GM20000 (cell line): Measurements from ENCODE around the gene CEP78.

Source experiments
- DNase-seq: peaks from one replicate; pipeline ENCODE4 v3.0.0; 2012; ENCODE audit warnings: low spot score
- TF ChIP-seq, protein P1 (sequence below): IDR thresholded peaks from 2 replicates; pipeline ENCODE4 v1.5.1; 2012; ENCODE audit warnings: mild to moderate bottlenecking, control low read depth; ENCODE audit errors: extremely low read depth, missing control alignments

Gene CEP78

DNA sequence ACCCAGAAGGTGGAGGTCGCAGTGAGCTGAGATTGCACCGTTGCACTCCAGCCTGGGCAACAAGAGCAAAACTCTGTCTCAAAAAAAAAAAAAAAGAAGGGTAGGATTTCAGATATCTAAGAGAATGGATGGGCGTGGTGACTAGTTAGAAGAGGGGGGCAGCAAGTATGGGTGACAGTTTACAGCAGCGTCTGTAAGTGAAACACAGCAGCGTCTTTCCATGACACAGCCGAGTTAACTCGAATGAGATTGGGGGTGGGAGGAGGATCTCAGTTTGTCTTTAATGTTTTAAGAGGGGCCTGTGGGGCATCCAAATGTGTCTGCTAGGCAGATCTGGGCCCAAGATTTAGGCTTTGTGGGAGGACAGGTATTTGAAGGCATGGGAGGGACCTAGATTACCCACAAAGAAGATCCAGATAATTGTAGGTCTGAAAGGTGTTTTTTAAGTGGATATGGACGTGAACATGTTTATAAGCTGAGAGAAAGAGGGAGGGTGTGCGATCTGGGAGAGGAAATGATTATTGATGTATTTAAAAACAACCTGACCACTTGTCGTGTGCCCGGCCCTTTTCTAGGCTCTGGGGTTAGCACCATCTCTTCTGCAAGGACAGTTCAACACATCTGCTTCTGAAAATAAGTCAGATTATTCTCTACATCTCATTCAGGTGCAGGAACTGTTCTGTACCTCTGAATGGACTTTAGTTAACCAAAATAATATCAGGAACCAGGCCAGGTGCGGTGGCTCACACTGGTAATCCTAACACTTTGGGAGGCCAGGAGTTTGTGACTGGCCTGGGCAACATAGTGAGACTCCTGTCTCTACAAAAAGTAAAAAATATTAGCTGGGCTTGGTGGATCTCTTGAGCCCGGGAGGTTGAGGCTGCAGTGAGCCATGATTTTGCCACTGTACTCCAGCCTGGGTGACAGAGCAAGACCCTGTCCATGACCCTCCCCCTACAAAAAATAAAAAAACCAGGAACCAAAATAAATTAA is 2.5 kb downstream of the CEP78 start:
- TF ChIP-seq, protein P1, sequence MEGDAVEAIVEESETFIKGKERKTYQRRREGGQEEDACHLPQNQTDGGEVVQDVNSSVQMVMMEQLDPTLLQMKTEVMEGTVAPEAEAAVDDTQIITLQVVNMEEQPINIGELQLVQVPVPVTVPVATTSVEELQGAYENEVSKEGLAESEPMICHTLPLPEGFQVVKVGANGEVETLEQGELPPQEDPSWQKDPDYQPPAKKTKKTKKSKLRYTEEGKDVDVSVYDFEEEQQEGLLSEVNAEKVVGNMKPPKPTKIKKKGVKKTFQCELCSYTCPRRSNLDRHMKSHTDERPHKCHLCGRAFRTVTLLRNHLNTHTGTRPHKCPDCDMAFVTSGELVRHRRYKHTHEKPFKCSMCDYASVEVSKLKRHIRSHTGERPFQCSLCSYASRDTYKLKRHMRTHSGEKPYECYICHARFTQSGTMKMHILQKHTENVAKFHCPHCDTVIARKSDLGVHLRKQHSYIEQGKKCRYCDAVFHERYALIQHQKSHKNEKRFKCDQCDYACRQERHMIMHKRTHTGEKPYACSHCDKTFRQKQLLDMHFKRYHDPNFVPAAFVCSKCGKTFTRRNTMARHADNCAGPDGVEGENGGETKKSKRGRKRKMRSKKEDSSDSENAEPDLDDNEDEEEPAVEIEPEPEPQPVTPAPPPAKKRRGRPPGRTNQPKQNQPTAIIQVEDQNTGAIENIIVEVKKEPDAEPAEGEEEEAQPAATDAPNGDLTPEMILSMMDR: no peak
- no peak for DNase-seq

DNA sequence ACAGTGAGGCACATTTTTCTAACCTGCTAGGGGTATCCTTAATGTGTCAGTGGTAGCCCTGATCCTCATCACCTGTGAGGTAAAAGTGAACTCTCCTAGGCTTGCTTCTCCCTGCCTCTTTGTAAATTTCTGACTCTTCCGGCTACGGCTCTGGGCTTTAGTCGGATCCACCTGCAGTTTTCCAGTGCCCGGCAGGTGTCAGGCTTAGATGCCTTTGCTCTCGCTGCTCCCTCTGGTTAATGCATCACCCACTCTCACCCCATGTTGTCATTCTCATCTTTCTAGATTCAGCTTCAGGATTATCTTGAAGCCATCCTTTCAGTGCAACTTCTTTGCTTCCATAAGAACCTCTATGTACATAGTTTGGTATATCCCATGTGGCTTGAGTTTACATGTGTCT is 3.6 kb downstream of the CEP78 start:
- TF ChIP-seq, protein P1: no peak
- DNase-seq: no peak

DNA sequence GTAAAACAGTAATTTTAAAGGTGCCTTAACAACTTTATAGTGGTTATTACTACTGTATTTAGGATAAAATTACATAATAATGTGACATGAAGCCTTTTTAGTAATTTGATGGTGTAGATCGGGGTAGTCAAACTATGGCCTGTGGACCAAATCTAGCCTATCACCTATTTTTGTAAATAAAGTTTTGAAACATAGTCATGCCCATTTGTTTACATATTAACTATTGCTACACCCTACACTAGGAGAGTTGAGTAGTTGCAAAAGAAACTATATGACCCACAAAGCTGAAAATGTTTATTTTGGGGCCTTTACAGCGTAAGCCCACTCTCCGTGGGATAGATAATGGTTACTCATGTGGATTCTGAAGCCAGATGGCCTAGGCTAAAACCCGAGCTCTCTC is 6.2 kb downstream of the CEP78 start:
- TF ChIP-seq, protein P1: no peak
- DNase-seq: no peak

DNA sequence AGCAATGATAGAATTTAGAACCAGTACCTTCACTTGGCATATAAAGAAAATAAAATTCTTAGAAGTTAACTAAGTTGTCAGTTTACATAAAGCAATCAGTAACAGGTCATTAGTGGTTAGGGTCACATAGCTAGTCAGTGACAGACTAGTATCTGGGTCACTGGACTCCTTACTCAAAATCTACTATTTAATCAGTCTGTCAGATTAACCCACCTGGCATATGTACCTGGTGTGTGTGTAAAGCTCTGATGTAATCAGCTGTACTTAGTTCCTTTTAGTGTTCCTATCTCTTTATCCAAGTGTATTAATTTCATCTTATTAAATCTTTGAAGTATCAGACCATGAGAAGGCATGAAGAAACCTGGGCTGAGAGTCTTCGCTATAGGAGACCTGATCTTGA is 7.3 kb downstream of the CEP78 start:
- TF ChIP-seq, protein P1: no peak
- DNase-seq: no peak

DNA sequence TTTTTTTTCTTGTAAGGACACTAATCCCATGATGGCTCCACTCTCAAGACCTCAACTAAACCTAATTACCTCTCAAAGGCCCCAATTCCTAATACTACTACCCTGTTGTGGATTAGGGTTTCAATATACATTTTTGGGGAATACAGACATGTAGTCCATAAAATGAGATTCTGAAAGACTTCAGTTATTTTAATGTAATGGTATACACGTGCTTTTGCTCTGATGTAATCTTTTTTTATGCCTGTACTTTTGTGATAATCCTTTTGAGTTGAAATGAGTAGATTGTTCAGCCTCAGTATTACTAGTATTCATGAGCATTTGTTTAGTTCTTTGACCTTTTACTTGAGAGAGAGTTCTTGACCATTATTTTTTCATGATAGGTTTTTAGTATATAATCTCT is 9.5 kb downstream of the CEP78 start:
- TF ChIP-seq, protein P1: no peak
- DNase-seq: no peak

DNA sequence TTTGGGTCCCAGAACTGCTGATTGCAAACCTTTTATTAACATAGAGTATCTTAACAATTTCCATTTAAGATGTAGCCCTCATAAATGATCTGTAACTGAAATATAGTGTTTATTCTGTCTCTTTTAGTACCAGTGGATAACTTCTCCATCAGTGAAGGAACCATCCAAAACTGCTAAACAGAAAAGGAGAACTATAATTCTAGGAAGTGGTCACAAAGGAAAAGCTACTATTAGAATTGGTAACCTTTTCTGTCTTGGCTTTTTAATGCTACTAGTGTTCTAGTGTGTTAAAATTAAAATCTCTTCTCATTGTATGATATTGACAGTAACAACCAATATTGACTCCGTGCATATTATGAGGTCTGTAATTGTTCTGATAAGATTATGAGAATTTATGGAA is 12.8 kb downstream of the CEP78 start:
- TF ChIP-seq, protein P1: no peak

DNA sequence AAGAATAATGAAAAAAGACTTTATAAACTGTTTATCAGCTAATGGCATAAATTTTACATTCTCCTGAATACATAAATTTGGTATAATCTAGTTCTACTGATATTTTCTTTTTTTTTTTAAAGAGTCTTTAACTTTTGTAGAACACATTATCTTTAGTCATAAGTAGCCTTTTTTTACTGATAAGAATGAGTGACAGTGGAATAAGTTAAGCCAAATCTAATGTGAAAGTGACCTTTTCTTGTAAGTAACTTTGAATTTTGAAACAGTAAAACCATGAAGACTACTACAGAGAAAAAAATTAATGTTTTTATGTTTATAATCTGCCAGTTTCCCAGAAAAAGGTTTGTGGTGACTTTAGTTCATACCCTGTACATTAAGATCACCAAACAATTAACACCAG is 13.7 kb downstream of the CEP78 start:
- TF ChIP-seq, protein P1: no peak
- no peak for DNase-seq

More for the DNA sequence above, 12.8 kb downstream of the CEP78 start:
- no peak for DNase-seq
